DND-41 (cell line): ENCODE results near the gene SMDT1.

Source experiments
- EZH2 ChIP-seq: IDR thresholded peaks from 3 replicates; pipeline ENCODE4 v1.6.1; 2012; ENCODE audit warnings: borderline replicate concordance, low read depth, mild to moderate bottlenecking, moderate library complexity, low read length, inconsistent platforms; ENCODE audit not compliant: severe bottlenecking
- TF ChIP-seq, protein P1 (sequence below): IDR thresholded peaks from 2 replicates; pipeline ENCODE4 v1.5.1; 2012; ENCODE audit warnings: borderline replicate concordance, low read length, moderate library complexity, mild to moderate bottlenecking; ENCODE audit not compliant: poor library complexity, severe bottlenecking; ENCODE audit errors: extremely low read depth

DNA sequence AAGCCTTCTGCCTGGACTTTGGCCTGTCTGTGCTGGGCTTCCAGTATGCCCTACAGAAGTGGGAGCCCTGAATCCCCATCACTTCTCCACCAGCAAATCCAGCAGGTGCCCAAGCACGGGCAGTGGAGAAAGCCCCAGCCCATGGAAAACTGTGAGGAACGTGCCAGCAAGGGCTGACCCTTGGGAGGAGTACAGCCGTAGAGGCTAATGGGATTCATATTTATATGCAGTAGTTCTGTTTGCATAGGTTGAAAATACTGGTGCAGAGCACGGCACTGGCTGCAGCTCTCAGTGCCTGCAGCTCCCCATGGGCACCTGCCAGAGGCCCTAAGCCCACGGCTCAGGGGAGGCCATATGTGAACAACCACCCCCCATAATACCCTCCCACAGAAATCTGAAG is 19.0 kb upstream of the SMDT1 start:
- TF ChIP-seq, protein P1, sequence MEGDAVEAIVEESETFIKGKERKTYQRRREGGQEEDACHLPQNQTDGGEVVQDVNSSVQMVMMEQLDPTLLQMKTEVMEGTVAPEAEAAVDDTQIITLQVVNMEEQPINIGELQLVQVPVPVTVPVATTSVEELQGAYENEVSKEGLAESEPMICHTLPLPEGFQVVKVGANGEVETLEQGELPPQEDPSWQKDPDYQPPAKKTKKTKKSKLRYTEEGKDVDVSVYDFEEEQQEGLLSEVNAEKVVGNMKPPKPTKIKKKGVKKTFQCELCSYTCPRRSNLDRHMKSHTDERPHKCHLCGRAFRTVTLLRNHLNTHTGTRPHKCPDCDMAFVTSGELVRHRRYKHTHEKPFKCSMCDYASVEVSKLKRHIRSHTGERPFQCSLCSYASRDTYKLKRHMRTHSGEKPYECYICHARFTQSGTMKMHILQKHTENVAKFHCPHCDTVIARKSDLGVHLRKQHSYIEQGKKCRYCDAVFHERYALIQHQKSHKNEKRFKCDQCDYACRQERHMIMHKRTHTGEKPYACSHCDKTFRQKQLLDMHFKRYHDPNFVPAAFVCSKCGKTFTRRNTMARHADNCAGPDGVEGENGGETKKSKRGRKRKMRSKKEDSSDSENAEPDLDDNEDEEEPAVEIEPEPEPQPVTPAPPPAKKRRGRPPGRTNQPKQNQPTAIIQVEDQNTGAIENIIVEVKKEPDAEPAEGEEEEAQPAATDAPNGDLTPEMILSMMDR: no peak
- TF ChIP-seq EZH2: no peak
